T-helper 22 cell (primary cell): ENCODE results near the gene GPX4.
"Not testable (repeated sequence)": the region's sequence is repeated elsewhere in the genome, so short reads cannot be mapped to it uniquely, and the experiment has no call there.

Experiments used
- DNase-seq: peaks from one replicate; pipeline ENCODE4 v3.0.0-alpha.2; 2020; ENCODE audit warnings: low read depth

Gene GPX4

GRCh38 chr19:1113986-1114483 is 10.2 kb downstream of the GPX4 start:
- DNase-seq: no peak

DNA sequence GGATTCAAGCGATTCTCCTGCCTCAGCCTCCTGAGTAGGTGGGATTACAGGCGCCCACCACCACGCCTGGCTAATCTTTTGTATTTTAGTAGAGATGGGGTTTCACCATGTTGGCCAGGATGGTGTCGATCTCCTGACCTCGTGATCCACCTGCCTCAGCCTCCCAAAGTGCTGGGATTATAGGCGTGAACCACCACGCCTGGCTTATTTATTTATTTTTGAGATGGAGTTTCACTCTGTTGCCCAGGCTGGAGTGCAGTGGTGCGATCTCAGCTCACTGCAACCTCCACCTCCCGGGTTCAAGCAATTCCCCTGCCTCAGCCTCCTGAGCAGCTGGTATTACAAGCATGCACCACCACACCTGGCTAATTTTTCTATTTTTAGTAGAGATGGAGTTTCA is 10.9 kb downstream of the GPX4 start:
- DNase-seq: not testable (repeated sequence)

DNA sequence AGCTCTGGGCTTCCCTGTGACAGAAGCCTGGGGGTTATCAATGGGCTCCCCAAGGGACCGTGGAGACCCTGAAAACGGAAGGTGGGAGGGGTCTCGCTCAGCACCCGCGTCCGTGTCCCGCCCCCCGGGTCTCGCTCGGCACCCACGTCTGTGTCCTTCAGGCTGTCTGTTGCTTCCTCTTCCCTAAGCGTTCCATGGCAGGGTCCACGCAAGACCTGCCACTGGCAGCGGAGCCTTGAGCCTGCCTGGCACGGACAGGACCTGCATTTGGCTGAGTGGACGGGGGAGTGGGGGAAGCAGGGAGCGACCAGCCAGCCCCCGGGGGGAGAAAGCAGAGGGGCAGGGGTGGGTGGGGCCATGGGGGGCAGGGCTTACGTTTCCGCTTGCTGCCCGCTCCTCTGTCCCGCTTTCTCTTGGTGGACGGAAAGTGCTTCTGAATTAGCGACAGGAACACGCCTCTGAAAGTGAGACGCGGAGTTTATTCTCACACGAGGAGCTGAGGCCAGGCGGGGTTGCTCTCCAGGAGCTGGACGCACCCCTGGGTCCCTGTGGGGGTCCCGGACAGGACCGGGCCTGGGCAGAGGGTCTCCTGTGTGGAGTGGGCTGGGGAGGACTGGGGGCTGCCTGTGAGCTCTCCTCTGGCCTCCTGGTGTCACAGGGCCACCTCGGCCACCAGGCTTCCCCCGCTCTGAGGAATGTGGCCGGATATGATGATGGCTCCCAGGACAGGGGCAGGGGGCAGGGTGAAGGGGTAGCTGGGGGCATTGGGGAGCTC is 12.0 kb downstream of the GPX4 start:
- no peak for DNase-seq

GRCh38 chr19:1116726-1117581 is 13.2 kb downstream of the GPX4 start:
- no peak for DNase-seq

GRCh38 chr19:1117654-1118053 is 13.9 kb downstream of the GPX4 start:
- DNase-seq: no peak

- DNase-seq: no peak
Measured at GRCh38 chr19:1118999-1119398, 15.2 kb downstream of the GPX4 start.

GRCh38 chr19:1119475-1120217 is 15.9 kb downstream of the GPX4 start:
- no peak for DNase-seq

DNA sequence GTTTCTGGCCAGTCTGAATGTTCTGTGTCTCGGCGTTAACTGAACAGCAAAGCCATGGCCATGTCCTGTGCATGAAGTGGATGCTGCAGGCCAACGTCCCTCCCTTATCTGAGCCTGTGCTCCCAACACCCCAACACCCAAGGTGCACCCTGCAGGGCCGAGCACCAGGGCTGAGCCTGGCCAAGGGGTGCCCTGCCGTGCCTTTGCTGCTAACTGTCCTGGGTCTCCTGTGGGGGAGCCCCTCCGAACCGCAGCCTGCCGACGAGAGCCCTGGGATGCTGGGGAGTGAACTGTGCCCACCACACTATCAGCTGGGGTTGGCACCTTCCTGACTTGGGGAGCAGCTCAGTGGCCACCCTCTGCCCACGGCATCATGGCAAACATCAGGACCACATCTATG is 17.6 kb downstream of the GPX4 start:
- DNase-seq: no peak

DNA sequence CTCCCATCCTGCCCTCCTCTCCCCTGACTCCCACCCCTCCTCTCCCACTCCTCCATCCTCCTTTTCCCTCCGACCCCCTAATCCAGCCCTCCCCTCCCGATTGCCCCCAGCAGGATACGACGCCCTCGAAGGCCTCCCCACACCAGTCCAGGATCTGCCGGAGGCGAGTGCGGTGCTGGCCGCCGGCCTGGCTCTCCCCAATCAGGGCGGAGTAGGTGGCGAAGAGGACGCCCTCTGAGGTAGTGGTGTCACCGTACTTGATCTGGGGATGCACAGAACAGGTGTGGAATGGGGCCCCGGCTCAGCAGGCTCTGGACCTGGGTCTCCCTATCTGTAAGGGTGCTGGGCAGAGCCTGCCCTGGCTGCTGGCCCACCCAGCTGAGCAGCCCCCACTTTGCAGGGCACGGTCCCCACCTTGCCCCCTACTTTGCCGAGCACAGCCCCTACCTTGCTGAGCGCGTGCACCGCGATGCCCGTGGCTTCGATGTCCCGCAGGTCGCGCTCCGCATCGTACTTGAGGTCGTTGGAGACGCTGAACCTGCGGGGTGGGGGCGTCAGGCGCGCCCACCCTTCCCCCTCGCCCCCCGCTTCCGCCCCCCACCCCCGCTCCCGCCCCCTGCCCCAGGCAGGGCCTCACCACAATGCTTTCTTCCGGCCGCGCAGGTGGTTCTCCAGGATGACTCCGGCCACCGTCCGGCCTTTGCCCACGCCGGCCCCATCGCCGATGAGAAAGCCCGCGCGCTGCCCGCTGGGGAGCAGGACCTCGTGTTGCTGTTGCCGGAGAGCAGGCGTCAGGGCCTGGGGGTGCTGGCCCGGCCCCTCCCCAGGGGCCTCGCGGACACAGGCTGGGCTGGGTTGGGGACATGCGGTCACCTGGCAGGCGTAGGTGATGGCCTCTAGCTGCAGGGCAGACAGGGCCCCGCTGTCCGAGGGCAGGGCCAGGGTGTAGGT is 18.5 kb downstream of the GPX4 start:
- DNase-seq: no peak

DNA sequence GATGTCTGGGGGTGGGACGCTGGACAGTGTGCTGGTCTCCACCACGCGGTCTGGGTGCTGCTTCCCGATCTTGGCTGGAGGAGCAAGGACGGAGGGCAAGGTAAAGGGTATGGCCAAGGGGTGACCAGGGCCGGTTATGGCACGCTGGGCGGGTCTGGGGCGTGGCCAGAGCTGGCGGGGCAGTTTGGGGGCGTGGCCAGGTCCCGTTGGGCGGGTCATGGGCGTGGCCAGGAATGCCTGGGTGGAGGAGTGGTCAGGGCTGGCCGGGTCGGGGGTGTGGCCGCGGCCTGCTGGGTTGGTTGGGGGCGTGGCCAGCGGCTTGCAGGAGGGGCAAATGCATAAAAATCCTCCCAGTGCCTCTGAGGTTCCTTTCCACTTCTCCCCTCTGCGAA is 19.2 kb downstream of the GPX4 start:
- DNase-seq: no peak

DNA sequence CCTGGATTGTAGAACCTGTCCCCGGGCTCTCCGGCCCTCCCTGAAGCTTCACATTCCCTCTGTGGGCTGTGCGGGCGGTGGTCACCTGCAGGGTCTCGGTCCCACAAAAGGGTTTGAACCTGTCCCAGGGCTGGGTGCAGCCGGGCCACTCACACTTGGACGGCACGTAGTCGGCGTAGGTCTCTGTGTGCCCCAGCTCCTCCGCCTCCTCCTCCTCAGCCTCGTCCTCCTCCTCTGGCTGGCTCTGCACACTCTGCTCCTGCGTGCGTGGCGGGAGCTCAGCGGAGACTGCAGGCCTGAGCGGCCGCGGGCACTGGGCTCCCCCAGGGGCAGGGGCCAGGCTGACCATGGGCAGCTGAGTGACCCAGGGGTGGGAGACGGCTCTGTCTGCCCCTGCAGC is 19.6 kb downstream of the GPX4 start:
- DNase-seq: no peak

GRCh38 chr19:1123885-1124677 is 20.3 kb downstream of the GPX4 start:
- DNase-seq: no peak

GRCh38 chr19:1125601-1126467 is 22.0 kb downstream of the GPX4 start:
- no peak for DNase-seq

DNA sequence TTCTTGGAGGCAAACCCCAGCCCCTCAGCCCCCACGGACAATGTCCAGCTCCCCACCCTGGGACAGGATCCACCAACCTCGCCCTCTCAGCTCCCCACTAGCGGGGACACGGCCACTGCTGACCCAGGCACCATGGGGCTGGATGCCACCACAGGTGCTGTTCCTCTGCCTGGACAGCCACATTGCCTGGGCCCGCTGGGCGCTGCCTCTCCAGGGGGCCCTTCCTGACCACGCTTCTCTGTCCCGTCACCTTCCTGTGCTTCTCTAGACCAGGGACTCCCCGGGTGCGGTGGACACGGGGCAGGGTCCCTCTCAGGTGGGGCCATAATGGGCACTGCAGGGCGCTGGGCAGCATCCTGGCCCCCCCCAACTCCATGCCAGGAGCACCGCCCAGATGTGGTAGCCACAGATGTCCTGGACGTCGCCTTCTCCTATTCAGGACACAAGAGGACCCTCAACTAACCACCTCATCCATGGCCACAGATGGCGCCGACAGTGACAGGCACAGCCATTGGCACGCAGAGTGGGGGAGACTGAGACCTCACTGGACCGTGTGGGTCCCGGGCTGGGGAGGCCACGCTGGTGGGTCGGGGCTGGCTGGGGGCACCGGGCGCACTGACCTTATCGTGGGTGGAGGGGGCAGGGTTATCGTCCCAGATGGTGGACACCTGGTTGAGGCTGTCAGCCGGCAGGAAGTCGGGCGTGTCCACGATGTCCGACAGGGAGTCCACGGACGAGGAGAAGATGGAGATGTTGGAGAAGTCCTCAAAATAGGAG is 23.4 kb downstream of the GPX4 start:
- DNase-seq: no peak

GRCh38 chr19:1128106-1128505 is 24.3 kb downstream of the GPX4 start:
- DNase-seq: no peak

GRCh38 chr19:1129084-1129483 is 25.3 kb downstream of the GPX4 start:
- not testable (repeated sequence) for DNase-seq

GRCh38 chr19:1129535-1129934 is 25.7 kb downstream of the GPX4 start:
- no peak for DNase-seq
